ENCODE measurements around the gene FLT3LG. TPM values are rescaled to one million over a fixed set of nuclear protein-coding genes. Genes with fewer than 3 reads are reported as not detected.

FLT3LG gene
- polyA plus RNA-seq, result 10 to 100 TPM; 22.6 to 36.6 (median 28.3) TPM

- H3K27ac Mint-ChIP-seq, result peak within 1 kb of the TSS; percentile 85 to 98 (median 97)
- peak within 1 kb of the TSS; percentile 84 to 95 (median 91) for H3K4me3 Mint-ChIP-seq
- H3K4me1 Mint-ChIP-seq, result peaks cover 59 to 64% of the 10 kb centered on the region in 2 donors
- peak; percentile 93 to 94 (median 93) for DNase-seq
- peaks cover 0 to 3% (median under 1%) of the 10 kb centered on the region in 3 donors for H3K36me3 Mint-ChIP-seq
- peaks cover 14 to 22% (median 15%) of the 10 kb centered on the region in 3 donors for H3K27me3 Mint-ChIP-seq (ENCODE audit: low read depth in 3 of 3)
- no peaks in the 10 kb centered on the region for H3K9me3 Mint-ChIP-seq
Observed at GRCh38 chr19:49473868-49474541, at the start of gene FLT3LG. Gene FLT3LG, plus strand, starts transcription at chr19:49474215. Its CDS starts 425 bp downstream, at chr19:49474640.

GRCh38 chr19:49425178-49425577 is 48.8 kb upstream of the FLT3LG start, which contains the start of gene GFY:
Gene GFY, plus strand, starts transcription at chr19:49425388. Its CDS starts 1,043 bp downstream, at chr19:49426431.
- peaks cover 0 to 2% (median 0%) of the 10 kb centered on the region in 6 donors for H3K9me3 Mint-ChIP-seq
- H3K27me3 Mint-ChIP-seq (ENCODE audit: low read depth in 3 of 3), result peaks cover 48 to 69% (median 55%) of the 10 kb centered on the region in 3 donors
- H3K4me3 Mint-ChIP-seq, result peak within 1 kb of the TSS in 3 of 5 donors; percentile 12 to 74 (median 66)
- peaks cover 37 to 54% of the 10 kb centered on the region in 2 donors for H3K4me1 Mint-ChIP-seq
- DNase-seq, result no peak
- peaks cover 0 to 4% (median 3%) of the 10 kb centered on the region in 3 donors for H3K36me3 Mint-ChIP-seq
- H3K27ac Mint-ChIP-seq, result peak within 1 kb of the TSS in 1 of 6 donors; percentile 30

- Mint-ChIP-seq H3K27me3 (ENCODE audit: low read depth in 3 of 3) (peaks cover 49 to 61% (median 54%) of the 10 kb centered on the region in 3 donors), H3K4me3 (peak overlapping the region in 1 of 5 donors; percentile 57), H3K4me1 (peaks cover 37 to 51% of the 10 kb centered on the region in 2 donors), H3K27ac (no peak overlapping the region), H3K36me3 (peaks cover 0 to 4% (median 3%) of the 10 kb centered on the region in 3 donors), H3K9me3 (peaks cover 0 to 3% (median 0%) of the 10 kb centered on the region in 6 donors)
- DNase-seq, result no peak
Observed at GRCh38 chr19:49425922-49426592, 48.0 kb upstream of the FLT3LG start.

- Mint-ChIP-seq H3K4me1 (peaks cover 33 to 39% of the 10 kb centered on the region in 2 donors), H3K27me3 (ENCODE audit: low read depth in 3 of 3) (peaks cover 48 to 59% (median 50%) of the 10 kb centered on the region in 3 donors), H3K27ac (no peak overlapping the region), H3K9me3 (peaks cover 0 to 3% (median 0%) of the 10 kb centered on the region in 6 donors), H3K4me3 (peak overlapping the region in 1 of 5 donors; percentile 5), H3K36me3 (peaks cover 0 to 4% (median 3%) of the 10 kb centered on the region in 3 donors)
- no peak for DNase-seq
Observed at GRCh38 chr19:49427339-49427738, 46.7 kb upstream of the FLT3LG start.

- DNase-seq, result peak in 1 of 3 donors; percentile 40
- Mint-ChIP-seq H3K4me1 (peaks cover 31 to 32% of the 10 kb centered on the region in 2 donors), H3K27ac (no peak overlapping the region)
Observed at GRCh38 chr19:49427855-49428546, 46.0 kb upstream of the FLT3LG start.

GRCh38 chr19:49428547-49429451 is 45.2 kb upstream of the FLT3LG start:
- peaks cover 0 to under 1% (median under 1%) of the 10 kb centered on the region in 3 donors for H3K36me3 Mint-ChIP-seq
- H3K4me1 Mint-ChIP-seq, result peaks cover 28% of the 10 kb centered on the region in 2 donors
- no peak for DNase-seq
- H3K27me3 Mint-ChIP-seq (ENCODE audit: low read depth in 3 of 3), result peaks cover 44 to 54% (median 47%) of the 10 kb centered on the region in 3 donors
- H3K27ac Mint-ChIP-seq, result no peak overlapping the region
- peaks cover 0 to 3% (median 0%) of the 10 kb centered on the region in 6 donors for H3K9me3 Mint-ChIP-seq
- peak overlapping the region in 3 of 5 donors; percentile 27 to 67 (median 53) for H3K4me3 Mint-ChIP-seq

More at GRCh38 chr19:49427855-49428546, 46.0 kb upstream of the FLT3LG start:
- Mint-ChIP-seq H3K36me3 (peaks cover 0 to 4% (median 3%) of the 10 kb centered on the region in 3 donors), H3K9me3 (peaks cover 0 to 3% (median 0%) of the 10 kb centered on the region in 6 donors), H3K27me3 (ENCODE audit: low read depth in 3 of 3) (peaks cover 45 to 55% (median 47%) of the 10 kb centered on the region in 3 donors), H3K4me3 (peak overlapping the region; percentile 27 to 71 (median 66))

GRCh38 chr19:49430172-49430677 is 43.8 kb upstream of the FLT3LG start:
- DNase-seq, result no peak
- Mint-ChIP-seq H3K27me3 (ENCODE audit: low read depth in 3 of 3) (peaks cover 39 to 53% (median 45%) of the 10 kb centered on the region in 3 donors), H3K27ac (no peak overlapping the region), H3K36me3 (no peaks in the 10 kb centered on the region), H3K9me3 (peaks cover 0 to 3% (median 0%) of the 10 kb centered on the region in 6 donors), H3K4me3 (no peak overlapping the region), H3K4me1 (peaks cover 25% of the 10 kb centered on the region in 2 donors)

- Mint-ChIP-seq H3K4me1 (peaks cover 25% of the 10 kb centered on the region in 2 donors), H3K4me3 (no peak overlapping the region), H3K27ac (peak overlapping the region in 1 of 6 donors; percentile 27), H3K9me3 (peaks cover 0 to 3% (median 0%) of the 10 kb centered on the region in 6 donors), H3K27me3 (ENCODE audit: low read depth in 3 of 3) (peaks cover 38 to 55% (median 44%) of the 10 kb centered on the region in 3 donors), H3K36me3 (no peaks in the 10 kb centered on the region)
- no peak for DNase-seq
Observed at GRCh38 chr19:49430678-49431329, 43.2 kb upstream of the FLT3LG start.

GRCh38 chr19:49431330-49431749 is 42.7 kb upstream of the FLT3LG start:
- Mint-ChIP-seq H3K36me3 (no peaks in the 10 kb centered on the region), H3K9me3 (peaks cover 0 to 3% (median 0%) of the 10 kb centered on the region in 6 donors), H3K27me3 (ENCODE audit: low read depth in 3 of 3) (peaks cover 38 to 53% (median 42%) of the 10 kb centered on the region in 3 donors), H3K27ac (no peak overlapping the region), H3K4me3 (no peak overlapping the region), H3K4me1 (peaks cover 28% of the 10 kb centered on the region in 2 donors)
- DNase-seq, result no peak

GRCh38 chr19:49432141-49433073 is 41.6 kb upstream of the FLT3LG start:
- H3K9me3 Mint-ChIP-seq, result peaks cover 0 to 3% (median 0%) of the 10 kb centered on the region in 6 donors
- peaks cover 22 to 29% of the 10 kb centered on the region in 2 donors for H3K4me1 Mint-ChIP-seq
- no peaks in the 10 kb centered on the region for H3K36me3 Mint-ChIP-seq
- H3K27ac Mint-ChIP-seq, result peak overlapping the region in 1 of 6 donors; percentile 59
- peaks cover 30 to 46% (median 37%) of the 10 kb centered on the region in 3 donors for H3K27me3 Mint-ChIP-seq (ENCODE audit: low read depth in 3 of 3)
- H3K4me3 Mint-ChIP-seq, result peak overlapping the region in 3 of 5 donors; percentile 14 to 30 (median 24)
- DNase-seq, result no peak

Data from immature natural killer cell (primary cell).